GM19099 (cell line): ENCODE results near the gene NECAP2.

Experiments
- POLR2A ChIP-seq: IDR thresholded peaks from 3 replicates; pipeline ENCODE4 v1.6.1; 2011; ENCODE audit warnings: low read depth; ENCODE audit not compliant: insufficient read length; ENCODE audit errors: extremely low read depth

The NECAP2 gene

DNA sequence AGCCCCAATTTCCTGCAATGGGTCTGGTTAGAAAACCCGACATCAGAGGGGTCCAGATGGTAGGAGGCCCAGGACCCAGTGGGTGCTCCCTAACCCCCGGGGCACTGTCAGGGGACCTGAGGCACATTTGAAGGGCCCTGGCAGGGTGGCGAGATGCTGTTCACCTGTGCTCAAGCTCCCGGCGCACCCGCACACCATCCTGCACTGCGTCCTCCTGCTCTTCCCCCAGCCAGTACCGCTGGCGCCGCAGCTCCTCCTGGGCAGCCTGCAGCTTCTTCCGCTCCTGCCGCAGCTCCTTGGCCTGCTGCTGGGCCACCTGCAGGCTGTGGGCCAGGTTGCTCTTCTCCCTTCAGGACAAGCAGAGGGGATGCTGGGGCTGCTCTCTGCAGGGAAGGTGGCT lies 37.6 kb downstream of the NECAP2 start:
- TF ChIP-seq POLR2A, result no peak

DNA sequence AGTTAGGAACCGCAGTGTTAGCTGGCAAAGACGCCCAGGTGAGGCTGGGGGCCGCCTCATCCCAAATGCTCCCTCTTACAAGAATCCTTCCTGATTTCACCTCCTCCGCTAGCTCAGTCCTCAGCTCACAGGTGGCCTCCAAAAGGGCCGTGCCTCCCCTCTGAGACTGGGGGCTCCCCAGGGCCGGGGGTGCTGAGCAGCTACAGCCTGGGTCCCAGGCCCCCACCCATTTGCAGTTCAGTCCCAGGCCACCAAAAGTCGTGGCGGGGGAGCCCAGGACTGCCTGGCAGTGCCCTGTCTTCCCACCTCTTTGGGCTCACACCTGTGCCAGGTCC lies 43.9 kb downstream of the NECAP2 start:
- TF ChIP-seq POLR2A, result no peak

- no peak for TF ChIP-seq POLR2A
Measured at GRCh38 chr1:16484931-16485330, 44.4 kb downstream of the NECAP2 start.

- no peak for TF ChIP-seq POLR2A
Measured at GRCh38 chr1:16491056-16491675, 50.6 kb downstream of the NECAP2 start.

DNA sequence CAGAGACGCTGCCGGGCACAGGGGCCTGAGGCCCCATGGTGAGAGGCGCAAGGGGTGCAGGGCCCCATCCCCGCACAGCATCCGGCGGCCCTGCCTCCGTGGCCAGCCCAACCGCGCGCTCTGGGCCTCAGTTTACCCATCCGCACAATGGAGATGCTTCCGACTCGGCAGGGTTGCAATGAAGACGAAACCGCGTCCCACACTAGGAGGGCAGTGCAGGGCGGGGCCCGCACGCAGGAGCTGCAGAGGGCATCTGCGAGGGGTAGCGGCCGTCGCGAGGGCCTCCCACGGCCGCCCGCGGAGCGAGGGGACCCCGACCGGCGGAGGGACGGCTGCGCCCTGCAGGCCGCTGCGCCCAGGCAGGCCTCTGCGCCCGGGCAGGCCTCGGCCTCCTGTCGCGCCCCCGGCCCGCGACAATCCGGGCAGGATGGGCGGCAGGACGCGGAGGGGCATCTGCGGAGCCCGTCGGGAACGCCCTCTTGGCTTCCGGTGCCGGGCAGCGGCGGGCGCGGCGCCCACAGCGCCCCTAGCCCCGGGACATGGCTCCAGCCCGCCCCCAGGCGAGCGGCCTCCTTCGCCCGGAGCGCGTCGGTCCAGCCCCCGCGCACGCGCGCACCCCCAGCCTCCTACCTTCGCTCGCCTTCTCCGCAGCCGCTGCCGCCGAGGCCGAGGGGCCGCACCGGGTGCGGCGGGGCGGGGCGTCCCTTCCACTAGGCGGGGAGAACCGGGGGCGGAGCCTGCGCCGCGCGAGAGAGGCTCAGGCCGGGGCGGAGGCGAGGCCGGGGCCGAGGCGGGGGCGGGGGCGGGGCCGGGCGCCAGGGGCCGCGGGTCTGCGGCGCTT lies 58.3 kb downstream of the NECAP2 start:
- peak; percentile 42 for TF ChIP-seq POLR2A

GRCh38 chr1:16503494-16503893 lies 63.0 kb downstream of the NECAP2 start:
- TF ChIP-seq POLR2A, result no peak
